ENCODE data around the gene SLC44A4. TPM values are rescaled to one million over a fixed set of nuclear protein-coding genes. Genes with fewer than 3 reads are reported as not detected.

SLC44A4 gene
- total RNA-seq, 1 donor from 2014 or later = 0.32 TPM

- no peak for TF ChIP-seq EZH2 (IDR thresholded peaks at IDR 0.05)
- no peak for TF ChIP-seq EZH2phosphoT487 (IDR thresholded peaks at IDR 0.05)
- TF ChIP-seq, protein P1, sequence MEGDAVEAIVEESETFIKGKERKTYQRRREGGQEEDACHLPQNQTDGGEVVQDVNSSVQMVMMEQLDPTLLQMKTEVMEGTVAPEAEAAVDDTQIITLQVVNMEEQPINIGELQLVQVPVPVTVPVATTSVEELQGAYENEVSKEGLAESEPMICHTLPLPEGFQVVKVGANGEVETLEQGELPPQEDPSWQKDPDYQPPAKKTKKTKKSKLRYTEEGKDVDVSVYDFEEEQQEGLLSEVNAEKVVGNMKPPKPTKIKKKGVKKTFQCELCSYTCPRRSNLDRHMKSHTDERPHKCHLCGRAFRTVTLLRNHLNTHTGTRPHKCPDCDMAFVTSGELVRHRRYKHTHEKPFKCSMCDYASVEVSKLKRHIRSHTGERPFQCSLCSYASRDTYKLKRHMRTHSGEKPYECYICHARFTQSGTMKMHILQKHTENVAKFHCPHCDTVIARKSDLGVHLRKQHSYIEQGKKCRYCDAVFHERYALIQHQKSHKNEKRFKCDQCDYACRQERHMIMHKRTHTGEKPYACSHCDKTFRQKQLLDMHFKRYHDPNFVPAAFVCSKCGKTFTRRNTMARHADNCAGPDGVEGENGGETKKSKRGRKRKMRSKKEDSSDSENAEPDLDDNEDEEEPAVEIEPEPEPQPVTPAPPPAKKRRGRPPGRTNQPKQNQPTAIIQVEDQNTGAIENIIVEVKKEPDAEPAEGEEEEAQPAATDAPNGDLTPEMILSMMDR (IDR thresholded peaks at IDR 0.05) = no peak
- Mint-ChIP-seq H3K27ac (no peak overlapping the region), H3K4me3 (no peak overlapping the region), H3K36me3 (peaks cover 17% of the 10 kb centered on the region), H3K27me3 (ENCODE audit: insufficient read depth, low read depth) (peaks cover 2% of the 10 kb centered on the region), H3K4me1 (no peaks in the 10 kb centered on the region), H3K9me3 (no peaks in the 10 kb centered on the region)
- Histone ChIP-seq H3K27ac (no peak overlapping the region), H3K4me2 (no peak overlapping the region), H3K4me3 (no peak overlapping the region), H3K36me3 (no peaks in the 10 kb centered on the region), H2AFZ (replicated peaks) (no peak overlapping the region), H3K27me3 (no peaks in the 10 kb centered on the region), H3K9ac (no peak overlapping the region), H3F3A (ENCODE audit: low read depth) (peaks cover 9% of the 10 kb centered on the region), H3K79me2 (ENCODE audit: low read depth) (no peaks in the 10 kb centered on the region), H3K4me1 (no peaks in the 10 kb centered on the region), H3K9me3 (ENCODE audit: low read depth) (no peaks in the 10 kb centered on the region), H4K20me1 (ENCODE audit: low read depth) (no peaks in the 10 kb centered on the region)
- DNase-seq (ENCODE audit: low spot score) = no peak
Observed at GRCh38 chr6:31877125-31877650, 1.6 kb downstream of the SLC44A4 start.

- H3K27me3 Mint-ChIP-seq (ENCODE audit: insufficient read depth, low read depth) = peaks cover 2% of the 10 kb centered on the region
- Histone ChIP-seq H3K4me1 (peaks cover 1% of the 10 kb centered on the region), H3F3A (ENCODE audit: low read depth) (peaks cover 9% of the 10 kb centered on the region), H2AFZ (replicated peaks) (no peak overlapping the region), H3K9ac (no peak overlapping the region), H3K36me3 (no peaks in the 10 kb centered on the region), H3K9me3 (ENCODE audit: low read depth) (no peaks in the 10 kb centered on the region), H3K4me2 (no peak overlapping the region), H3K79me2 (ENCODE audit: low read depth) (no peaks in the 10 kb centered on the region), H3K4me3 (no peak overlapping the region), H4K20me1 (ENCODE audit: low read depth) (no peaks in the 10 kb centered on the region), H3K27me3 (no peaks in the 10 kb centered on the region), H3K27ac (no peak overlapping the region)
- no peak overlapping the region for H3K4me3 Mint-ChIP-seq
- H3K36me3 Mint-ChIP-seq = peaks cover 12% of the 10 kb centered on the region
- no peaks in the 10 kb centered on the region for H3K9me3 Mint-ChIP-seq
- DNase-seq (ENCODE audit: low spot score) = no peak
- no peaks in the 10 kb centered on the region for H3K4me1 Mint-ChIP-seq
- H3K27ac Mint-ChIP-seq = no peak overlapping the region
- no peak for TF ChIP-seq EZH2 (IDR thresholded peaks at IDR 0.05)
- TF ChIP-seq, protein P1 (IDR thresholded peaks at IDR 0.05) = no peak
- TF ChIP-seq EZH2phosphoT487 (IDR thresholded peaks at IDR 0.05) = no peak
Observed at GRCh38 chr6:31876357-31876756, 2.4 kb downstream of the SLC44A4 start.

GRCh38 chr6:31875877-31876276 is 2.9 kb downstream of the SLC44A4 start:
- Histone ChIP-seq H3K4me3 (no peak overlapping the region), H3K27ac (no peak overlapping the region), H3K4me1 (peaks cover 6% of the 10 kb centered on the region), H3K79me2 (ENCODE audit: low read depth) (no peaks in the 10 kb centered on the region), H3K36me3 (no peaks in the 10 kb centered on the region), H3K9ac (no peak overlapping the region), H4K20me1 (ENCODE audit: low read depth) (no peaks in the 10 kb centered on the region), H3F3A (ENCODE audit: low read depth) (peaks cover 12% of the 10 kb centered on the region), H3K4me2 (no peak overlapping the region), H3K27me3 (no peaks in the 10 kb centered on the region), H3K9me3 (ENCODE audit: low read depth) (no peaks in the 10 kb centered on the region), H2AFZ (replicated peaks) (no peak overlapping the region)
- Mint-ChIP-seq H3K27ac (no peak overlapping the region), H3K27me3 (ENCODE audit: insufficient read depth, low read depth) (peaks cover 2% of the 10 kb centered on the region), H3K36me3 (peaks cover 8% of the 10 kb centered on the region), H3K4me3 (no peak overlapping the region), H3K9me3 (no peaks in the 10 kb centered on the region), H3K4me1 (peaks cover 4% of the 10 kb centered on the region)
- TF ChIP-seq EZH2 (IDR thresholded peaks at IDR 0.05) (no peak), EZH2phosphoT487 (IDR thresholded peaks at IDR 0.05) (no peak)
- TF ChIP-seq, protein P1 (IDR thresholded peaks at IDR 0.05) = no peak
- DNase-seq (ENCODE audit: low spot score) = no peak
